GM11168 (cell line): ENCODE data around the gene IL12RB2.

Source experiments
- in situ Hi-C: fragments of 300-500 bp; cut with MboI; formaldehyde crosslinking; loops from one replicate; pipeline ENCODE4 v1.12.0; 2022; ENCODE audit warnings: low sequenced_read_pairs; ENCODE audit not compliant: unreplicated experiment

Gene IL12RB2

GRCh38 chr1:67312615-67313014 is 4.9 kb downstream of the IL12RB2 start:
- in situ Hi-C loops: no loop called here

- in situ Hi-C loops: no loop called here
Observed at GRCh38 chr1:67313934-67314671, 6.4 kb downstream of the IL12RB2 start.

GRCh38 chr1:67314696-67315095 is 7.0 kb downstream of the IL12RB2 start:
- in situ Hi-C loops: no loop called here

- in situ Hi-C loops: no loop called here
Observed at GRCh38 chr1:67316180-67316902, 8.7 kb downstream of the IL12RB2 start.

DNA sequence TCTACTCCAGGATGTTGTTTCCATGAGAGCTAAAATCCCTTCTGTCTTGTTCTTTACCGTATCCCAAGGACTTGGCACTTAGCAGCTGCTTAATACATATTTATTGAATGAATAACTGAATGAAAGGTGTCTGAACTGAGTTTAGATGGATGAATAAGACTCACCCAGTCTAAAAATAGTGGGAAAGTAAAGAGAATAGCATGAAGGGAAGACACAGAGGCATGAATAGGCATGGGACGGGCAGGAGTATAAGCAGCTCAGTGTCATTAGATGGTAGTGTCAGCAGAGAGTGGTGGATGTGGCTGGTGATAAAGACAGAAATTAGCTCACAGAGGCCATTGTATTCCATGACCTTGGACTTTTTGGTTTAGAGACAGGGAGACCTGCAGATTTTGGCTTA is 9.2 kb downstream of the IL12RB2 start:
- in situ Hi-C loops: no loop called here

DNA sequence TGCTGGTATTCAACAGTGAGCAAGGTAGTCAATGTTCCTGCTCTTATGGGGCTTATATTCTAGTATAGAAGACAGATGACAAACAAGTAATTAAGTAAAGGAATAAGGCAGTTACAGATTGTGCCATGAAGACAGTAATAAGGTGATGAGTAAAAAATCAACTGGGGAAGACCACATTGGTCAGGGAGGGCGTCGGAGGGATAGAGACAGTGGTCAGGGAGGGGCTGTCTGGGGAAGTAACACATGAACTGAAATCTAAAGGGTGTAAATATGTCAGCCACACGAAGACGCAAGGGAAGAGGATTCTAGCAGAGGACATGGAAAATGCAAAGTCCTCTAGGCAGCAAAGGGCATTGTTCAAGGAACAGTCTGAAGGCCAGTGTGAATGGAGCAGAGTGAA is 10.1 kb downstream of the IL12RB2 start:
- in situ Hi-C loops: no loop called here

GRCh38 chr1:67322442-67322841 is 14.8 kb downstream of the IL12RB2 start:
- in situ Hi-C loops: no loop called here

DNA sequence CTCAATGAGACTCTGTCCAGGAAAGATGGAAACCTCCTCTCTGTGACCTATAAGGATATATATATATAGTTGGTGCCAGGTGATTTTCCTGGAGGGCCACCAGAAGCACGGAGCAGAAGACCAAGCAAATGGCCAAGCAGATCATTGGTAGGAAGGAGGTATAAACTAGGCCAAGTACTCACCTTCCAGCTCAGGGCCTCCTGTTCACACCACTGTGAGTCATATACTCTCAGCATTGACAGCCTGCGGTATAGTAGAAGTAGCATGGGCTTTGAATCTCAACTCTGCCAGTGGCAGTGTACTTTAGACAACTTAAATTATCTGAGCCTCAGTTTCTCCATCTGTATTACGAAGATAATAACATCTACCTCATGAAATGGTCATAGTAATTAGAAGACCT is 15.4 kb downstream of the IL12RB2 start:
- in situ Hi-C loops: no loop called here

DNA sequence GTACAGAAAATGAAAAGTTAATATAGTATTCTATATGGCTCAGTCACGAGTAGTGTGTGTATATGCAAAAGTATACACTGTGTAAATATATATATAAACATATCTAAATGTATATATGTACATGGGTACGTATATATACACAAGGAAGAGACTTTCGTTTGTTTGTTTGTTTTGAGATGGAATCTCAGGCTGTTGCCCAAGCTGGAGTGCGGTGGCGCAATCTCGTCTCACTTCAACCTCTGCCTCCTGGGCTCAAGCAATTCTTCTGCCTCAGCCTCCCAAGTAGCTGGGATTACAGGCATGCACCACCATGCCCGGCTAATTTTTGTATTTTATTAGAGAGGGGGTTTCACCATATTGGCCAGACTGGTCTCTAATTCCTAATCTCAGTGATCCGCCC is 16.4 kb downstream of the IL12RB2 start:
- in situ Hi-C loops: no loop called here

GRCh38 chr1:67327864-67328466 is 20.3 kb downstream of the IL12RB2 start:
- in situ Hi-C loops: no loop called here

DNA sequence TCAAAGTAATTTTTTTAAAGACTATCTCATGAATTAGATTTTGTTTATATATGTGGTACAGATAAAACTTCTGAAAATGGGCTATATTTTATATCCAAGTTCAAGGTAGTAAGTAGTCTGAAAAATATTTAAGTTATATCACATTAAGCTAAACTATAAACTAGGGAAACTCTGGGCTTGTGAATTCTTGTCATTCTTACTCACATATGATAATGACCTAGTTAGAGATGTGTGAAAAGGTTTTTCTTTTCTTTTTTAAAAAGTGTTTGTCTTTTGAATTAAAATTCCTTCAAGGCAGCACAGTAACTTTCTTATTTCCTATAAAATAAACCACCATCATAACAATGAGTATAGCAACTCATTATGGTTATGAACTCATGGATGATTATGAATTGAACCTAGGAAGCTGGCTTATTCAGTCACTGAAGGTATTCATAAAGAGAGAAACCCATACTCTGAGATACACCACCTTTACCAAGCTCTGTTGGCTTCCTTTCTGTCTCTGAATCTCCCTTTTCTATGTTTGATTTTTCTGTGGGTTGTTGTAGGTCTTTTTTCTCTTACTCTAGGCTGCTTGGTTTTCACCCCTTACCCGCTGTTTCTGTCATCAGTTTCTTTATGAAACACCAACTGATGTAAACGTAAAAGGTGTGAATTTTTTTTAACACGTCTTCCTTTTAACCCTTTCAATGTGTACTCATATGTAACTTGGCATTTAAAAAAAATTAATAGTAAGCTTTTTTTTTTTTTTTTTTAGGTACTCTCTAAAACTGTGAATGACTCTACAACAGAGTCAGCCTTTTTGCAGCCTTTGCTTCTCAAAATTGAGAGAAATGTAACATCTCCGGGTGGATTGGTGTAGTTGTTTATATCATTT is 25.2 kb downstream of the IL12RB2 start:
- in situ Hi-C loops: no loop called here

DNA sequence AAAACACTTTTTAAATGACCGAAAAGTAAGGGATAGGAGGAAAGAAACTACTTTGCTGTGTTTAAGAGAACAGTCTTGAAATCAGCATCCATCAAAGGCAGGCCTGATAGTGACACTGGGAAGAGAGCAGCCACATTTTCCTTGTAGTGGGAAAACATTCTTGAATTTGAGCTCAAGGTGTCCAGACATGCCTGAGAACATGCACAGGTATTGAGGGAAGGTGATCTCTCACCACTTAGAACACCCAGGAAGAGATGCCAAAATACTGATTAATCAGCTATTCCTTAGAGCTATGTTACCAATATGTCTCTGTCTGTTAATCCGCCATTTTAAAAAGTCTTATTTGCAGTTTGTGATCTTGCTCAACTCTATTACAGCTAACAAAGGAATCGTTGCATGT is 25.9 kb downstream of the IL12RB2 start:
- in situ Hi-C loops: no loop called here

DNA sequence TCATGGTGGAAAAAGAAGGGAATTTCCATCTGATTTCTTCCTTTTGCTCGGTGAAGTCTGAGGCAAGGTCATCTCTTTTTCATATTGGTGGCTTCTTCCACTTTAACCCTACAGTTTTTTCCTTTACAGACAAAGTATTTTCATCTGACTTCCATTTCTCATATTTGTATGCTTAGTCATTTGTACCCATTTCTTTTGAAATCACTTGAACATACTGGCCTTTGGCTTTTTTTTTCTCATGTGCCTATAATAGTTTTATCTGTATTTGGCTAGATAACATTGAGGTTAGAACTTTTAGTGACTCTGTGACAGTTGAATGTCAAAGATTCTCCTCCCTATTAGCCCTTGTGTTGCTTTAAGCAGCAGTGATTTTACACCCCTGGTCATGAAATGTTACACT is 27.7 kb downstream of the IL12RB2 start:
- in situ Hi-C loops: no loop called here

GRCh38 chr1:67336157-67336556 is 28.5 kb downstream of the IL12RB2 start:
- in situ Hi-C loops: no loop called here

DNA sequence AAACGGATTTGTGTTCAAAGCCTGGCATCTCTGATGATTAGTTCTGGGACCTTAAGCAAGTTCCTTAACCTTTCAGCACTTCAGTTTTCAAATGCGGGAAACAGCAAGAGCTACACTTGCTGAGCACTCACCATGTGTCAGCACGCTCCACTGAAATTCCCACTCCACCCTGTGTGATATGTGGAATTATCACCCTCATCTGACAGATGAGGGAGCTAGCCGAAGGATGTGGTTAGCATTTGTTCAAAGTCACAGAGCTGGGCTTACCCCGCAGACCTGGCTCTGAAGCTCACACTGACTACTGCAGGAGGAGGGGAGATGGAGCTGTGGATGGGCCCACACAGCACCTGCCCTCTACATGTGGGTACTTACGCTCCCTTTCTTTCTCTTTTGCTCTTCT is 29.1 kb downstream of the IL12RB2 start:
- in situ Hi-C loops: no loop called here

- in situ Hi-C loops: no loop called here
Observed at GRCh38 chr1:67338642-67339041, 31.0 kb downstream of the IL12RB2 start.

GRCh38 chr1:67339623-67340343 is 32.1 kb downstream of the IL12RB2 start:
- in situ Hi-C loops: no loop called here

DNA sequence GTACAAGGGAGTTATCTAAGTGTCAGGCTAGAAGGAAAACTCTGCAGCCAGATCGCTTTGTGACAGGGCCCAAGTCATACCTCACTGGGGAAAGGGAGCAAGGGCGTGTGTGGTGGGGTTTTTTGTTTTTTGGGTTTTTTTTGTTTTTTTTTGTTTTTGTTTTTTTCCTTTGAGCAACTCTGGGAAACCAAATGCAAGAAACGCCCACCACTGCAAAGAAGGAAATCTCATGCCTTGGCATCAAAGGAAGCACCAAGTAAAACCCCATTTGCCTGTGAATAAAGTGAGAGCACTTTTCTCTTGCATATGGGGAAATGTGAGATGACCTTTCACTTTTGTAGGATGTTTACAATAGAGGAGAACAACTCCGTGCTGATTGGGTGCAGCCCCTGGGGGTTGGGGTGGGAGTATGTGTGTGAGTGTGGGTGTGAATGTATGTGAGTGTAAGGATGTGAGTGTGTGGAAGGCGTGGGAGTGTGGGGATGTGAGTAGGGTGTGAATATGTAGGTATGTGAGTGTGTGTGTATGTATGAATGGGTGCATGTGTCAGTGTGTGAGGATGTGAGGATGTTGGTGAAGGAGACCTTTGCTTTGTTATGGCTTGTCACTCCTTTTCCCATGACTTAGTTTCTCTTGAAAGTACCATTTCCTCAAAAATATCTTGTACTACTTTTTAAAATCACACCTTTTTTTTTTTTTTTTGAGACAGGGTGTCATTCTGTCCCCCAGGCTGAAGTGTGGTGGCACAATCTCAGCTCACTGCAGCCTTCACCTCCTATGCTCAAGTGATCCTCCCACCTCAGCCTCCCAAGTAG is 34.6 kb downstream of the IL12RB2 start:
- in situ Hi-C loops: no loop called here

GRCh38 chr1:67345556-67345955 is 37.9 kb downstream of the IL12RB2 start:
- in situ Hi-C loops: no loop called here
